HUES6 (cell line): ENCODE measurements around the gene ADAMTS14.

Experiments used
- H3K27ac ChIP-seq: 2 replicates; pipeline ENCODE4 v1.7.0; 2013; ENCODE audit warnings: low read depth, mild to moderate bottlenecking, low read length, inconsistent platforms
- H3K27me3 ChIP-seq: 2 replicates; pipeline ENCODE4 v1.6.1; 2013; ENCODE audit warnings: low read length; ENCODE audit not compliant: control insufficient read depth, insufficient read depth
- H3K36me3 ChIP-seq: 2 replicates; pipeline ENCODE4 v1.6.1; 2013; ENCODE audit warnings: low read length; ENCODE audit not compliant: control insufficient read depth, insufficient read depth
- H3K4me1 ChIP-seq: 2 replicates; pipeline ENCODE4 v1.6.1; 2013; ENCODE audit warnings: low read length; ENCODE audit not compliant: control insufficient read depth, insufficient read depth
- H3K4me3 ChIP-seq: 2 replicates; pipeline ENCODE4 v1.5.1; 2013; ENCODE audit warnings: low read depth, low read length
- H3K9ac ChIP-seq: one replicate; pipeline ENCODE4 v1.6.1; 2013; ENCODE audit warnings: mild to moderate bottlenecking, low read length
- H3K9me3 ChIP-seq: 2 replicates; pipeline ENCODE4 v1.6.1; 2013; ENCODE audit warnings: low read depth, low read length; ENCODE audit not compliant: control insufficient read depth, insufficient read depth

The ADAMTS14 gene

GRCh38 chr10:70684374-70684773, 12.1 kb downstream of the ADAMTS14 start:
- H3K4me3 ChIP-seq = no peak overlapping the region
- H3K9ac ChIP-seq = no peak overlapping the region
- no peak overlapping the region for H3K27ac ChIP-seq

GRCh38 chr10:70684839-70685454, 12.6 kb downstream of the ADAMTS14 start:
- no peaks in the 10 kb centered on the region for H3K27me3 ChIP-seq
- peaks cover 22% of the 10 kb centered on the region; the same call in 1 of the 2 replicates for H3K4me1 ChIP-seq
- no peaks in the 10 kb centered on the region for H3K9me3 ChIP-seq
- no peaks in the 10 kb centered on the region for H3K36me3 ChIP-seq
- H3K4me3 ChIP-seq = no peak overlapping the region
- no peak overlapping the region for H3K9ac ChIP-seq
- no peak overlapping the region for H3K27ac ChIP-seq

More at GRCh38 chr10:70684374-70684773, 12.1 kb downstream of the ADAMTS14 start:
- no peaks in the 10 kb centered on the region for H3K9me3 ChIP-seq
- peaks cover 22% of the 10 kb centered on the region; the same call in 1 of the 2 replicates for H3K4me1 ChIP-seq
- no peaks in the 10 kb centered on the region for H3K36me3 ChIP-seq
- no peaks in the 10 kb centered on the region for H3K27me3 ChIP-seq

GRCh38 chr10:70685455-70685911, 13.2 kb downstream of the ADAMTS14 start:
- Histone ChIP-seq H3K4me1 (peaks cover 22% of the 10 kb centered on the region; the same call in 1 of the 2 replicates), H3K36me3 (no peaks in the 10 kb centered on the region), H3K27ac (no peak overlapping the region), H3K9me3 (no peaks in the 10 kb centered on the region), H3K9ac (no peak overlapping the region), H3K4me3 (no peak overlapping the region), H3K27me3 (no peaks in the 10 kb centered on the region)

GRCh38 chr10:70688828-70689227, 16.5 kb downstream of the ADAMTS14 start:
- Histone ChIP-seq H3K36me3 (0 out of 2 replicates have a peak, but pooled peaks cover 2% of the 10 kb centered on the region), H3K9ac (no peak overlapping the region), H3K27ac (no peak overlapping the region), H3K27me3 (no peaks in the 10 kb centered on the region), H3K9me3 (peaks cover 7% of the 10 kb centered on the region; the same call in 1 of the 2 replicates), H3K4me1 (peaks cover 4% of the 10 kb centered on the region; the same call in 1 of the 2 replicates), H3K4me3 (no peak overlapping the region)

- Histone ChIP-seq H3K9ac (no peak overlapping the region), H3K27ac (no peak overlapping the region), H3K36me3 (0 out of 2 replicates have a peak, but pooled peaks cover 2% of the 10 kb centered on the region), H3K4me3 (no peak overlapping the region), H3K4me1 (peaks cover 4% of the 10 kb centered on the region; the same call in 1 of the 2 replicates), H3K9me3 (peaks cover 7% of the 10 kb centered on the region; the same call in 1 of the 2 replicates), H3K27me3 (no peaks in the 10 kb centered on the region)
These were observed 17.4 kb downstream of the ADAMTS14 start for GRCh38 chr10:70689661-70690060.

- Histone ChIP-seq H3K9ac (no peak overlapping the region), H3K27me3 (no peaks in the 10 kb centered on the region), H3K27ac (no peak overlapping the region), H3K4me1 (no peaks in the 10 kb centered on the region), H3K36me3 (0 out of 2 replicates have a peak, but pooled peaks cover 2% of the 10 kb centered on the region), H3K9me3 (peaks cover 7% of the 10 kb centered on the region; the same call in 1 of the 2 replicates), H3K4me3 (no peak overlapping the region)
These were observed 18.3 kb downstream of the ADAMTS14 start for GRCh38 chr10:70690589-70690988.

GRCh38 chr10:70691611-70692010, 19.3 kb downstream of the ADAMTS14 start:
- H3K4me1 ChIP-seq = no peaks in the 10 kb centered on the region; the same call in 1 of the 2 replicates

GRCh38 chr10:70692043-70692603, 19.8 kb downstream of the ADAMTS14 start:
- Histone ChIP-seq H3K4me1 (no peaks in the 10 kb centered on the region; the same call in 1 of the 2 replicates), H3K9ac (no peak overlapping the region), H3K9me3 (peaks cover 7% of the 10 kb centered on the region; the same call in 1 of the 2 replicates), H3K4me3 (no peak overlapping the region), H3K36me3 (0 out of 2 replicates have a peak, but pooled peaks cover 2% of the 10 kb centered on the region), H3K27ac (no peak overlapping the region), H3K27me3 (no peaks in the 10 kb centered on the region)

More at GRCh38 chr10:70691611-70692010, 19.3 kb downstream of the ADAMTS14 start:
- 0 out of 2 replicates have a peak, but pooled peaks cover 2% of the 10 kb centered on the region for H3K36me3 ChIP-seq
- H3K27ac ChIP-seq = no peak overlapping the region
- peaks cover 7% of the 10 kb centered on the region; the same call in 1 of the 2 replicates for H3K9me3 ChIP-seq
- H3K4me3 ChIP-seq = no peak overlapping the region
- H3K9ac ChIP-seq = no peak overlapping the region
- H3K27me3 ChIP-seq = no peaks in the 10 kb centered on the region

- Histone ChIP-seq H3K4me1 (no peaks in the 10 kb centered on the region; the same call in 1 of the 2 replicates), H3K9me3 (peaks cover 7% of the 10 kb centered on the region; the same call in 1 of the 2 replicates), H3K27me3 (no peaks in the 10 kb centered on the region), H3K4me3 (no peak overlapping the region), H3K9ac (no peak overlapping the region), H3K36me3 (peaks cover 5% of the 10 kb centered on the region; the same call in 1 of the 2 replicates), H3K27ac (no peak overlapping the region)
These were observed 21.5 kb downstream of the ADAMTS14 start for GRCh38 chr10:70693619-70694335.

- H3K27ac ChIP-seq = no peak overlapping the region
- no peak overlapping the region for H3K4me3 ChIP-seq
- no peak overlapping the region for H3K9ac ChIP-seq
These were observed 22.3 kb downstream of the ADAMTS14 start for GRCh38 chr10:70694418-70695141.

More at GRCh38 chr10:70694418-70695141, 22.3 kb downstream of the ADAMTS14 start:
- H3K36me3 ChIP-seq = peaks cover 5% of the 10 kb centered on the region; the same call in 1 of the 2 replicates
- peaks cover 7% of the 10 kb centered on the region; the same call in 1 of the 2 replicates for H3K9me3 ChIP-seq
- no peaks in the 10 kb centered on the region for H3K27me3 ChIP-seq
- peaks cover 4% of the 10 kb centered on the region; the same call in 1 of the 2 replicates for H3K4me1 ChIP-seq
